Measurements from ENCODE around the gene ADGRF1.

DNA sequence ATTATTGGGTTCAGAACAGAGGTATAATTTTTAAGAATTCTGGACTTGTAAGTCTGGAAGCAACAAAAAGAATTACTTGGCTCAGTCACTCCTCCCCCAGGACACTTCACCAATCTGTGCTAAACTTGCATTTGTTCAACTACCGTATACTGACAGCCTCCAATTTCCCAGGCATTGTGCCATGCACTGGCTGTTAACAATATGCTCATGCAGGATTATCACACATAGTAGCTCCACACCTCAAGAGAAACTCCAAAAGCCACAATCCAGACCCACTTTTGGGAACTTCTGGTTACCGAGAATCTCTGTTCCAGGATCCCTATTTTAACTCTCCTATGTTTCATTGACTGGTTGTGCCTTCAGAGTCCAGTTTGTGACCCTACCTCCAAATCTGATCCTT is 7.7 kb downstream of the ADGRF1 start:
- TF ChIP-seq CTCF (IDR thresholded peaks at IDR 0.05; ENCODE audit: extremely low read depth in 1 of 2, insufficient read depth in 1 of 2, low read depth in 1 of 2, low read length in 2 of 2): no peak
- TF ChIP-seq POLR2A (IDR thresholded peaks at IDR 0.05; ENCODE audit: low read depth, low read length): no peak
- no peak for TF ChIP-seq EZH2 (IDR thresholded peaks at IDR 0.05; ENCODE audit: borderline replicate concordance, low read depth, low read length, severe bottlenecking)
- TF ChIP-seq POLR2AphosphoS5 (IDR thresholded peaks at IDR 0.05; ENCODE audit: insufficient read depth, low read depth, low read length): no peak
